GM21423 (cell line): Measurements from ENCODE around the gene PALM.
"Not testable (repeated sequence)": the region's sequence is repeated elsewhere in the genome, so short reads cannot be mapped to it uniquely, and the experiment has no call there.

ENCODE experiments used
- ATAC-seq: cut with Tn5 transposase; IDR thresholded peaks from one replicate; pipeline ENCODE4 v1.9.1; 2021; ENCODE audit warnings: mild to moderate bottlenecking, moderate library complexity; ENCODE audit not compliant: unreplicated experiment

Gene PALM

GRCh38 chr19:708154-709143 lies at the start of gene PALM:
Gene PALM, plus strand, starts transcription at chr19:708935. Its CDS starts 212 bp downstream, at chr19:709147.
- no peak for ATAC-seq

GRCh38 chr19:660793-661426 lies 47.8 kb upstream of the PALM start:
- ATAC-seq = no peak

GRCh38 chr19:661427-662196 lies 47.1 kb upstream of the PALM start:
- ATAC-seq = peak; percentile 25

- peak; percentile 12 for ATAC-seq
Measured at GRCh38 chr19:662207-662961, 46.4 kb upstream of the PALM start.

GRCh38 chr19:662962-663681 lies 45.6 kb upstream of the PALM start, which contains the start of gene RNF126:
Gene RNF126, minus strand, starts transcription at chr19:663214. Its CDS starts 93 bp downstream, at chr19:663121.
- ATAC-seq = peak; percentile 52

GRCh38 chr19:663682-664117 lies 45.0 kb upstream of the PALM start:
- ATAC-seq = no peak

GRCh38 chr19:664913-665443 lies 43.8 kb upstream of the PALM start:
- no peak for ATAC-seq

GRCh38 chr19:666985-667573 lies 41.7 kb upstream of the PALM start:
- not testable (repeated sequence) for ATAC-seq

GRCh38 chr19:668675-669434 lies 39.9 kb upstream of the PALM start:
- ATAC-seq = not testable (repeated sequence)

GRCh38 chr19:670609-671075 lies 38.1 kb upstream of the PALM start:
- ATAC-seq = no peak

GRCh38 chr19:674282-675151 lies 34.2 kb upstream of the PALM start:
- ATAC-seq = no peak

GRCh38 chr19:676007-676338 lies 32.8 kb upstream of the PALM start:
- no peak for ATAC-seq

- ATAC-seq = no peak
Measured at GRCh38 chr19:676339-677105, 32.2 kb upstream of the PALM start, which contains the start of gene FSTL3. Gene FSTL3, plus strand, starts transcription at chr19:676392. Its CDS starts 32 bp downstream, at chr19:676424.

- no peak for ATAC-seq
Measured at GRCh38 chr19:677201-677600, 31.5 kb upstream of the PALM start.

- ATAC-seq = no peak
Measured at GRCh38 chr19:677601-678436, 30.9 kb upstream of the PALM start.
